ENCODE measurements around the gene SQOR. TPM values are rescaled to one million over a fixed set of nuclear protein-coding genes. Genes with fewer than 3 reads are reported as not detected.

The SQOR gene
- total RNA-seq, 1 experiment from 2014 or later: 76.1 TPM

DNA sequence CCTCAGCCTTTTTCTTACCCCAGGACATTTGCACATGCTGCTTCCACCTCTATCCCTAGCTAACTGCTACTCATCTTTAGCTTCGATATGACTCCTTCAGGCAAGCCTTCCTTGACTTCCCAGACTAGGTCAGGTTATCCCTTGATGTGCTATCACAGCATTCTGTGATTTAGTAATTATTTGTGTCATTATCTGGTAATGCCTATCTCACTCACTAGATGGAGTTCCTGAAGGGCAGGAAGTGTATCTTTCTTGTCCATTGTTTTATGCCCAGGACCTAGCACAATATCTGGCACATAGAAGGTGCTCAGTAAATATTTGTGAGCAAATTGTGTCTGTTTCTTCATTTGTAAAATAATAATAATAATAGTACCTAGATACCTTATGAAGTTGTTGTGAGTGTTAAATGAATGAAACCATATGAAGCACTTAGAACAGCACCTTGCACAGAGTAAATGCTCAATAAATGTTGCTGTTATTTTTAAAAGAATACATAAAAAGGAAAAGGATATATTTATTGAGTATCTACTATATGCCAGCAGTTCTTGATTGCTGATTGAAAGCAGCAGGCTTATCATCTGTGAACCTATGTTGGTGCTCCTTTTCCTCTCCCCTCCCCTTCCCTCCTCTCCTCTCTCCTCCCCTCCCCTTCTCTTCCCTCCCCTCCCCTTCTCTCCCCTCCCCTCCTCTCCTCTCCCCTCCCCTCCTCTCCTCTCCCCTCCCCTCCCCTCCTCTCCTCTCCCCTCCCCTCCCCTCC, 31.5 kb downstream of the SQOR start:
- Mint-ChIP-seq H3K27me3 (ENCODE audit: unreplicated experiment) (no peaks in the 10 kb centered on the region), H3K4me3 (ENCODE audit: low read depth, unreplicated experiment) (no peak overlapping the region), H3K27ac (ENCODE audit: unreplicated experiment) (peak overlapping the region; percentile 35), H3K9me3 (ENCODE audit: low read depth, unreplicated experiment) (peaks cover 2% of the 10 kb centered on the region), H3K4me1 (ENCODE audit: low read depth, unreplicated experiment) (no peaks in the 10 kb centered on the region), H3K36me3 (ENCODE audit: insufficient read depth, unreplicated experiment) (peaks cover 8% of the 10 kb centered on the region)
- intact Hi-C loops (cut with micrococcal nuclease; ENCODE audit: unreplicated experiment): no loop called here
- TF ChIP-seq, protein P1, sequence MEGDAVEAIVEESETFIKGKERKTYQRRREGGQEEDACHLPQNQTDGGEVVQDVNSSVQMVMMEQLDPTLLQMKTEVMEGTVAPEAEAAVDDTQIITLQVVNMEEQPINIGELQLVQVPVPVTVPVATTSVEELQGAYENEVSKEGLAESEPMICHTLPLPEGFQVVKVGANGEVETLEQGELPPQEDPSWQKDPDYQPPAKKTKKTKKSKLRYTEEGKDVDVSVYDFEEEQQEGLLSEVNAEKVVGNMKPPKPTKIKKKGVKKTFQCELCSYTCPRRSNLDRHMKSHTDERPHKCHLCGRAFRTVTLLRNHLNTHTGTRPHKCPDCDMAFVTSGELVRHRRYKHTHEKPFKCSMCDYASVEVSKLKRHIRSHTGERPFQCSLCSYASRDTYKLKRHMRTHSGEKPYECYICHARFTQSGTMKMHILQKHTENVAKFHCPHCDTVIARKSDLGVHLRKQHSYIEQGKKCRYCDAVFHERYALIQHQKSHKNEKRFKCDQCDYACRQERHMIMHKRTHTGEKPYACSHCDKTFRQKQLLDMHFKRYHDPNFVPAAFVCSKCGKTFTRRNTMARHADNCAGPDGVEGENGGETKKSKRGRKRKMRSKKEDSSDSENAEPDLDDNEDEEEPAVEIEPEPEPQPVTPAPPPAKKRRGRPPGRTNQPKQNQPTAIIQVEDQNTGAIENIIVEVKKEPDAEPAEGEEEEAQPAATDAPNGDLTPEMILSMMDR (IDR thresholded peaks at IDR 0.05; ENCODE audit: unreplicated experiment): no peak
- BruUV-seq (replicated peaks): no TSS peak
- CTCF ChIA-PET: no interaction called here
- DNase-seq: no peak

DNA sequence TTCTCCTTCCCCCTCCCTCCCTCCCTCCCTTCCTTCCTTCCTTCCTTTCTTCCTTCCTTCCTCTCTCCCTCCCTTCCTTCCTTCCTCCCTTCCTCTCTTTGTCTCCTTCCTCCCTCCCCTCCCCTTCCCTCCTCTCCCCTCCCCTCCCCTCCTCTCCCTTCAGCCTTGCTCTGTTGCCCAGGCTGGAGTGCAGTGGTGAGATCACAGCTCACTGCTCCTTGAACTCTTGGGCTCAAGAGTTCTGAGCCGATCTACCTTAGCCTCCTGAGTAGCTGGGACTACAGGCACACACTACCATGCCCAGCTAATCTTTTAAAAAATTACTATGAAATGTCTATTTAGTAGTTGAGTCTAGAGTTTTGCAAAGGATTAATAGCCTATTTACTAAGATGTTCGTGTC, 32.2 kb downstream of the SQOR start:
- no peaks in the 10 kb centered on the region for H3K27me3 Mint-ChIP-seq (ENCODE audit: unreplicated experiment)
- CTCF ChIA-PET: no interaction called here
- TF ChIP-seq, protein P1 (IDR thresholded peaks at IDR 0.05; ENCODE audit: unreplicated experiment): no peak
- intact Hi-C loops (cut with micrococcal nuclease; ENCODE audit: unreplicated experiment): no loop called here
- no TSS peak for BruUV-seq (replicated peaks)
- no peak overlapping the region for H3K4me3 Mint-ChIP-seq (ENCODE audit: low read depth, unreplicated experiment)
- H3K27ac Mint-ChIP-seq (ENCODE audit: unreplicated experiment): no peak overlapping the region
- peaks cover 2% of the 10 kb centered on the region for H3K9me3 Mint-ChIP-seq (ENCODE audit: low read depth, unreplicated experiment)
- H3K4me1 Mint-ChIP-seq (ENCODE audit: low read depth, unreplicated experiment): no peaks in the 10 kb centered on the region
- no peak for DNase-seq
- peaks cover 12% of the 10 kb centered on the region for H3K36me3 Mint-ChIP-seq (ENCODE audit: insufficient read depth, unreplicated experiment)

DNA sequence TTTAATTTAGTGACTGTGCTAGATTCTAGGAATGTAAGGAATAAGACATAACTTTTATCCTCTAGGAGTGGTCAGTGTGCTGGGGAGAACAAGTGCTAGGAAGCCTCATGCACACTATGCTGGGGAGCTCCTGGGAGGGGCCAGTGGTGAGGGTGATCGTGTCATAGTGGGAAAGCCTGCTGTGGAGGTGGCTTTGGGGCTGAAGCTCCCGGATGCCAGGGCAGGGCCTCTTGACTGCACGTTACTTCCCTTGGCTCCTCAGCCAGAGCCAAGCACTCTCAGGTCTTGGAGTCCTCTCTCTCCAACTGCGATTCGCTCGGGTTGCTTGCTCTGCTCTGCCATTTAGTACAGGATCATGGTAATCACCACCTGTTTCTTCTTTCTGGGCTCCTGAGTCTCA, 33.6 kb downstream of the SQOR start:
- TF ChIP-seq, protein P1 (IDR thresholded peaks at IDR 0.05; ENCODE audit: unreplicated experiment): no peak
- no TSS peak for BruUV-seq (replicated peaks)
- Mint-ChIP-seq H3K27me3 (ENCODE audit: unreplicated experiment) (no peaks in the 10 kb centered on the region), H3K36me3 (ENCODE audit: insufficient read depth, unreplicated experiment) (peaks cover 12% of the 10 kb centered on the region), H3K4me3 (ENCODE audit: low read depth, unreplicated experiment) (no peak overlapping the region), H3K4me1 (ENCODE audit: low read depth, unreplicated experiment) (no peaks in the 10 kb centered on the region), H3K9me3 (ENCODE audit: low read depth, unreplicated experiment) (peaks cover 2% of the 10 kb centered on the region), H3K27ac (ENCODE audit: unreplicated experiment) (no peak overlapping the region)
- CTCF ChIA-PET: no interaction called here
- no peak for DNase-seq
- intact Hi-C loops (cut with micrococcal nuclease; ENCODE audit: unreplicated experiment): no loop called here

DNA sequence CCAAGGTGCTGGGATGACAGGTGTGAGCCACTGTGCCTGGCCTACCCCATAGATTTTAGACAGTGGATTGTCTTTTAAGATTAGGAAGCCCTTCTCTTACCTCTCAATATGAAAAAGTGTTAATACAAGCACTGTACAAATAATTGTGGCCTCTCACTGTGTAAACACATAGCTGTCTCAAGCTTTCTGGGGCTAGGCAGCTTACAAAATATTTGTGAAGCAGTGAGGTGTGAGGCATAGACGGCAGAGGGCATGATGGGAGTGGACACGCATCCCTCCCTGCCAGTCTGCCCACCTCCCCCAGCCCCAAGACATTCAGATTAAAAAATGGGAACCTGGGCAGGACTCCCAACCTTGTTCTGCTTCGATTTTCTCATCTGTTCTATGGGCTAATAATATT, 34.6 kb downstream of the SQOR start:
- H3K9me3 Mint-ChIP-seq (ENCODE audit: low read depth, unreplicated experiment): peaks cover 2% of the 10 kb centered on the region
- no peaks in the 10 kb centered on the region for H3K27me3 Mint-ChIP-seq (ENCODE audit: unreplicated experiment)
- CTCF ChIA-PET: no interaction called here
- BruUV-seq (replicated peaks): no TSS peak
- H3K27ac Mint-ChIP-seq (ENCODE audit: unreplicated experiment): no peak overlapping the region
- peaks cover 8% of the 10 kb centered on the region for H3K36me3 Mint-ChIP-seq (ENCODE audit: insufficient read depth, unreplicated experiment)
- DNase-seq: no peak
- H3K4me3 Mint-ChIP-seq (ENCODE audit: low read depth, unreplicated experiment): no peak overlapping the region
- intact Hi-C loops (cut with micrococcal nuclease; ENCODE audit: unreplicated experiment): no loop called here
- TF ChIP-seq, protein P1 (IDR thresholded peaks at IDR 0.05; ENCODE audit: unreplicated experiment): no peak
- H3K4me1 Mint-ChIP-seq (ENCODE audit: low read depth, unreplicated experiment): no peaks in the 10 kb centered on the region

All from Calu3 (cell line).